Tibial nerve (tissue), 4 donors: ENCODE measurements around the gene NKIRAS2. TPM values are rescaled to one million over a fixed set of nuclear protein-coding genes. Genes with fewer than 3 reads are reported as not detected.

Experiments
- DNase-seq, 2 donors: peaks; one replicate each; pipeline ENCODE4 v3.0.0-alpha.2; 2019; ENCODE audit warnings: low spot score in 2 of 2
- H3K27ac ChIP-seq, 4 donors: fragments of 200-600 bp; sonication (generic) in 3 of 4; one replicate each; pipeline ENCODE4 v1.5.1; 2017 to 2019; ENCODE audit warnings: mild to moderate bottlenecking in 1 of 4
- H3K27me3 ChIP-seq, 2 donors: fragments of 200-600 bp; sonication (generic) in 1 of 2; one replicate each; pipeline versions ENCODE4 v1.5.1 to v1.6.0; 2017 to 2019
- H3K36me3 ChIP-seq, 3 donors: fragments of 200-600 bp; sonication (generic); one replicate each; pipeline ENCODE4 v1.5.1; 2018 to 2019
- H3K4me1 ChIP-seq, 4 donors: fragments of 200-600 bp; sonication (generic) in 3 of 4; one replicate each; pipeline ENCODE4 v1.5.1; 2017 to 2019
- H3K4me3 ChIP-seq, 4 donors: fragments of 200-600 bp; sonication (generic) in 3 of 4; one replicate each; pipeline ENCODE4 v1.5.1; 2017 to 2019; ENCODE audit warnings: mild to moderate bottlenecking in 1 of 4, moderate library complexity in 1 of 4
- H3K9me3 ChIP-seq, 4 donors: fragments of 200-600 bp; sonication (generic) in 3 of 4; one replicate each; pipeline ENCODE4 v1.5.1; 2017 to 2019
- EP300 ChIP-seq, 2 donors: sonication (generic); formaldehyde crosslinking; IDR thresholded peaks; one replicate each; pipeline ENCODE4 v1.6.1; 2017; ENCODE audit warnings: antibody characterized with exemption in 2 of 2, mild to moderate bottlenecking in 1 of 2
- POLR2A ChIP-seq, 2 donors: fragments of 450-650 bp; IDR thresholded peaks; one replicate each; pipeline ENCODE4 v1.6.1; 2017; ENCODE audit warnings: antibody characterized with exemption in 2 of 2, mild to moderate bottlenecking in 2 of 2, moderate library complexity in 2 of 2
- WGBS, 2 donors: methylation state at CpG; one replicate each; pipeline ENCODE4 v1.1.5; 2018; 5-methylcytosine and 5-hydroxymethylcytosine counted together
- total RNA-seq, 4 donors: library from RNA; depleted of rRNA; stranded (reverse); fragments of >200 nt; gene quantifications; one replicate each; pipeline ENCODE4 v1.1.0, GENCODE V29; 2016
- TF ChIP-seq, protein P1 (sequence below), 5 experiments: fragments of 200-600 bp in 3 of 5; fragments of 450-650 bp in 2 of 5; sonication (generic) in 3 of 5; IDR thresholded peaks; one replicate each; pipeline ENCODE4 v1.5.1; 2016 to 2019; ENCODE audit warnings: antibody characterized with exemption in 5 of 5, mild to moderate bottlenecking in 3 of 5, moderate library complexity in 2 of 5

NKIRAS2 gene
- total RNA-seq, 4 donors from 2014 or later = 17.7 to 39.9 (median 23.8) TPM

DNA sequence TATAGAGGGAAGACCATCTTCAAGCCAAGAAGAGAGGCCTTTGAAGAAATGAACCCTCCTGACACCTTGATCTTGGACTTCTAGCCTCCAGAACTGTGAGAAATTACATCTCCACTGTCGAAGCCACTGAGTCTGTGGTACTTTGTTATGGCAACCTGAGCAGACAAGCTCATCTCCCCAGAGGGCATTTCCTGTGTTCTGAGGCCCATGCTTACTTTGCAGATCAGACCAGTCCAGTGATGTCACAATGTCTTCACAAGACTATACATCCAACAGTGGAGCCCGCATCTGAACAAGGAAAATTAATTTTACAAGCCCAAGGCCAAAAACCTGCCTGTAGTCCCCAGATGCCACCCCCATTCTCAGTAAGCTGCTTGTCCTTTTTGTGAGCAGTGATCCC, 45.3 kb downstream of the NKIRAS2 start:
- DNase-seq = no peak
- Histone ChIP-seq H3K36me3 (no peaks in the 10 kb centered on the region), H3K27ac (no peak overlapping the region), H3K27me3 (no peaks in the 10 kb centered on the region), H3K4me1 (no peaks in the 10 kb centered on the region), H3K9me3 (no peaks in the 10 kb centered on the region), H3K4me3 (no peak overlapping the region)
- 63 to 72% methylated on average over 2 of the region's 2 CpGs for WGBS, 2 donors
- TF ChIP-seq EP300 (IDR thresholded peaks at IDR 0.05) (no peak), POLR2A (IDR thresholded peaks at IDR 0.05) (no peak)
- TF ChIP-seq, protein P1, sequence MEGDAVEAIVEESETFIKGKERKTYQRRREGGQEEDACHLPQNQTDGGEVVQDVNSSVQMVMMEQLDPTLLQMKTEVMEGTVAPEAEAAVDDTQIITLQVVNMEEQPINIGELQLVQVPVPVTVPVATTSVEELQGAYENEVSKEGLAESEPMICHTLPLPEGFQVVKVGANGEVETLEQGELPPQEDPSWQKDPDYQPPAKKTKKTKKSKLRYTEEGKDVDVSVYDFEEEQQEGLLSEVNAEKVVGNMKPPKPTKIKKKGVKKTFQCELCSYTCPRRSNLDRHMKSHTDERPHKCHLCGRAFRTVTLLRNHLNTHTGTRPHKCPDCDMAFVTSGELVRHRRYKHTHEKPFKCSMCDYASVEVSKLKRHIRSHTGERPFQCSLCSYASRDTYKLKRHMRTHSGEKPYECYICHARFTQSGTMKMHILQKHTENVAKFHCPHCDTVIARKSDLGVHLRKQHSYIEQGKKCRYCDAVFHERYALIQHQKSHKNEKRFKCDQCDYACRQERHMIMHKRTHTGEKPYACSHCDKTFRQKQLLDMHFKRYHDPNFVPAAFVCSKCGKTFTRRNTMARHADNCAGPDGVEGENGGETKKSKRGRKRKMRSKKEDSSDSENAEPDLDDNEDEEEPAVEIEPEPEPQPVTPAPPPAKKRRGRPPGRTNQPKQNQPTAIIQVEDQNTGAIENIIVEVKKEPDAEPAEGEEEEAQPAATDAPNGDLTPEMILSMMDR (IDR thresholded peaks at IDR 0.05) = no peak

GRCh38 chr17:42067371-42068091, 47.6 kb downstream of the NKIRAS2 start:
- Histone ChIP-seq H3K4me3 (no peak overlapping the region), H3K27me3 (peaks cover 0 to 23% of the 10 kb centered on the region in 2 donors), H3K36me3 (no peaks in the 10 kb centered on the region), H3K4me1 (peaks cover 0 to 10% (median 3%) of the 10 kb centered on the region in 4 donors), H3K9me3 (no peaks in the 10 kb centered on the region), H3K27ac (no peak overlapping the region)
- DNase-seq = peak; percentile 66 to 77
- TF ChIP-seq, protein P1 (IDR thresholded peaks at IDR 0.05) = peak; percentile 86 to 95 (median 92)
- TF ChIP-seq EP300 (IDR thresholded peaks at IDR 0.05) = no peak
- no peak for TF ChIP-seq POLR2A (IDR thresholded peaks at IDR 0.05)
- WGBS, 2 donors = 36 to 52% methylated on average over 10 to 12 of the region's 12 CpGs

GRCh38 chr17:42068979-42069378, 49.1 kb downstream of the NKIRAS2 start:
- Histone ChIP-seq H3K27me3 (peaks cover 0 to 36% of the 10 kb centered on the region in 2 donors), H3K4me3 (no peak overlapping the region), H3K9me3 (no peaks in the 10 kb centered on the region), H3K4me1 (peaks cover 0 to 13% (median 5%) of the 10 kb centered on the region in 4 donors), H3K36me3 (no peaks in the 10 kb centered on the region), H3K27ac (no peak overlapping the region)
- no peak for DNase-seq
- TF ChIP-seq POLR2A (IDR thresholded peaks at IDR 0.05) (no peak), EP300 (IDR thresholded peaks at IDR 0.05) (no peak)
- TF ChIP-seq, protein P1 (IDR thresholded peaks at IDR 0.05) = no peak
- WGBS, 2 donors = 80 to 89% methylated on average over 3 of the region's 3 CpGs

GRCh38 chr17:42071810-42072209, 51.9 kb downstream of the NKIRAS2 start:
- TF ChIP-seq, protein P1 (IDR thresholded peaks at IDR 0.05) = no peak
- no peak for TF ChIP-seq EP300 (IDR thresholded peaks at IDR 0.05)
- no peak for TF ChIP-seq POLR2A (IDR thresholded peaks at IDR 0.05)
- WGBS, 2 donors = 15 to 23% methylated on average over 3 of the region's 3 CpGs
- no peak for DNase-seq
- Histone ChIP-seq H3K4me1 (peaks cover 0 to 13% (median 5%) of the 10 kb centered on the region in 4 donors), H3K27ac (no peak overlapping the region), H3K4me3 (peak overlapping the region in 1 of 4 donors; percentile 43), H3K9me3 (no peaks in the 10 kb centered on the region), H3K27me3 (peaks cover 0 to 37% of the 10 kb centered on the region in 2 donors), H3K36me3 (no peaks in the 10 kb centered on the region)
